Dermis blood vessel endothelial cell (primary cell): ENCODE data around the gene PAX2. TPM values are rescaled to one million over a fixed set of nuclear protein-coding genes. Genes with fewer than 3 reads are reported as not detected.

Experiments
- DNase-seq: peaks from one replicate; pipeline ENCODE4 v3.0.0; 2010
- total RNA-seq: library from RNA; depleted of rRNA; stranded (reverse); fragments of >200 nt; gene quantifications from 2 replicates; pipeline ENCODE4 v1.2.3, GENCODE V29; 2014

Gene PAX2
- total RNA-seq, 1 donor from 2014 or later = 0.51 TPM

GRCh38 chr10:100755821-100756220, 10.4 kb downstream of the PAX2 start:
- DNase-seq = no peak

DNA sequence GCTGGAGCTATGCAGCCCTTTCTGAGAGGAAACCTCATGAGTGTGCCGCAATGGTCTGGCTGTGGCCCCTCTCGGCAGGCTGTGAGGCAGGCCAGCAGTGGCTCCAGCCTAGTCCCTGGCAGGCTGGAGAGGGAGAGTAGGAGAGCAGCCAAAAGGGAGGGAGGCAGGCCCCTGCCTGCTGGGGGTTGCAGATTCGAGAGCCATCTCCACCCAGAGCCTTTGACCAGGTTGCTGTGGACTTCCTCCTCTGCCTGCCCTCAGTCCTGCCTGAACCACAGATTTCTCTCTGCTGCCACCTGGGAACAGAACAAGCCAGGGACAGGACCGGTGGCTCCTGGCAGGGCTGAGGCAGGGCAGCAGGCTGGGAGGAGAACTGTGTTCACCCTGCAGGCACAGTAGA, 13.9 kb downstream of the PAX2 start:
- no peak for DNase-seq

- DNase-seq = no peak
Measured at GRCh38 chr10:100760726-100761125, 15.3 kb downstream of the PAX2 start.

- no peak for DNase-seq
Measured at GRCh38 chr10:100761191-100761590, 15.8 kb downstream of the PAX2 start.

GRCh38 chr10:100763043-100763747, 17.8 kb downstream of the PAX2 start:
- DNase-seq = no peak

DNA sequence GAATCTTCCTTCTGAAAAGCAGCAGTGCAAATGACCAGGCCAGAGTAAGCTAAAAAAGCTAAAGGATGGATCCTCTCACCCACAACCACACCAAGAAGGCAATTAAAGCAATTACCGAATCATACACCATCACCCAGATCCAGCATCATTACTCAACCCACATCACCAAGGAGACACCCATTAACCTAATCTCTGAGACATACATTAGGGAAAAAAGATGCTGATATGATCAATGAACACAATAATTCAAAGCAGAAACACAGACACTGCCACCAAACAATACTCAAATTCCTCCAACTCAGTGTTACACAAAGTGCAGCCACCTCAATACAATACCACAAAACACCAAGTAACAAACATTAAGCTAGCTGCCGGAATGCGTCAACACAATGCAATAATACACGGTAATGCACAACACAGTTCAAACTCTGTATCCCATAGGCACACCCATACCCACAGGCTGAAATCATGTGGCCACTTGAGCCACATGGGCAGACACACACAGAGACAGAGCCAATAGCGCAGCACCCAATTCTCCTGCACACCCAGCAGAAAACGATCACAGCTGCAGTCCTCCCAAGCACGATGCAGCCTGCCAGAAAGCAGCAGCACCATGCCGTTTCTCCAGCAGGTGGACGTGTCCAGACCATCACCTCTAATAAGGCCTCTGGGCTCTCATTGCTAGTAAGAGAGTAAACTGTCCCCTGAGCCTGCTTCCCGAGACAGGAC, 21.5 kb downstream of the PAX2 start:
- no peak for DNase-seq

DNA sequence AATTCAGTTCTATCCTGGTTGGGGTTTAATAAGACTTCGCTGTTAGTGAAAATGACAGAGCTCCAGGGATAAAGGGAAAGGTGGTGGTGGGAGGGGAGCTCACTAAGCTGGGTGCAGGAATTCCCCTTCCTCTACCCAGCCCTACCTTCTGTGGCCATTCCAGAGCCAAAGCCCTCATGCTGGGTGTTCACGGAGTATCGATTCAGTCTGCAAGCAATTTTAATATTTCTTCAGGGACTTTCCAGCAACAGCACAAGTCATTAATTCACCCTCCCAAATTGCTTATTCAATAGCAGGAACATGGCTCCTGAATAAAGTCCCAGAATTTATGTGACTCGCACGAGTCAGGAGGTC, 22.0 kb downstream of the PAX2 start:
- DNase-seq = no peak

DNA sequence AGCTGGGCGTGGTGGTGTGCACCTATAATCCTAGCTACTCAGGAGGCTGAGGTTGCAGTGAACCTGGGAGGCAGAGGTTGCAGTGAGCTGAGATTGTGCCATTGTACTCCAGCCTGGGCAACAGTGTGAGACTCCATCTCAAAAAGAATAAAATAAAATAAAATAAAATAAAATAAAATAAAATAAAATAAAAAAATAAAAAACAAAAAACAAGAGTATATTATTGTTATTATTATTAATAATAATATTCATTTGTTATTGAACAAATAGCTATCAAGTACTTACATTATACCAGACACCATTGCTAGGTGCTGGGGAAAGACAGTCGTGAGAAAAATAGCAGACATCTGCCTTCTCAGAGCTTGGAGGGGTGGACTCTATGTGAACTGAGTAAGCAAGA, 24.1 kb downstream of the PAX2 start:
- DNase-seq = no peak

- DNase-seq = no peak
Measured at GRCh38 chr10:100773646-100774045, 28.3 kb downstream of the PAX2 start.

- no peak for DNase-seq
Measured at GRCh38 chr10:100774223-100774622, 28.8 kb downstream of the PAX2 start.

- DNase-seq = no peak
Measured at GRCh38 chr10:100774876-100775275, 29.5 kb downstream of the PAX2 start.

- DNase-seq = no peak
Measured at GRCh38 chr10:100775386-100775785, 30.0 kb downstream of the PAX2 start.

- DNase-seq = no peak
Measured at GRCh38 chr10:100775871-100776270, 30.5 kb downstream of the PAX2 start.

GRCh38 chr10:100776671-100777070, 31.3 kb downstream of the PAX2 start:
- DNase-seq = no peak

GRCh38 chr10:100779329-100779728, 33.9 kb downstream of the PAX2 start:
- no peak for DNase-seq

DNA sequence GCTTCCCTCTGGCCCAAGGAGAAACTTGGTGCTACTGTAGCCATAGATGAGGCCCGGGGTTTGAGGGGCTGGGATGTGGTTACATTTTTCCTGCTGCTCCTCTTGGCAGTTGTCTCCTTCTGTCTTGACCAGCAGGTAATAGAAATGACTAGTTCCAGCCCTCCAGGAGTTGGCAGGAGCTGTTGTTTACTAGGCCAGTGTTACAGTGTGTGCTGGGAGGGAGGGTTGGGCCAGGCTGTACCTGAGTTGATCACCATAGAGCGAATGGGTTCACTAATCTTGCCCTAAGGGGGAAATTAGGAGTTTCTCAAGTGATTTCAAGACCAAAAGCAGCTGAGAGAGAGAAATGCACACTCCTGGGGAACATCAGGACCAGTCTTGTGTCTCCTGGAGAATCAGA, 34.9 kb downstream of the PAX2 start:
- no peak for DNase-seq

DNA sequence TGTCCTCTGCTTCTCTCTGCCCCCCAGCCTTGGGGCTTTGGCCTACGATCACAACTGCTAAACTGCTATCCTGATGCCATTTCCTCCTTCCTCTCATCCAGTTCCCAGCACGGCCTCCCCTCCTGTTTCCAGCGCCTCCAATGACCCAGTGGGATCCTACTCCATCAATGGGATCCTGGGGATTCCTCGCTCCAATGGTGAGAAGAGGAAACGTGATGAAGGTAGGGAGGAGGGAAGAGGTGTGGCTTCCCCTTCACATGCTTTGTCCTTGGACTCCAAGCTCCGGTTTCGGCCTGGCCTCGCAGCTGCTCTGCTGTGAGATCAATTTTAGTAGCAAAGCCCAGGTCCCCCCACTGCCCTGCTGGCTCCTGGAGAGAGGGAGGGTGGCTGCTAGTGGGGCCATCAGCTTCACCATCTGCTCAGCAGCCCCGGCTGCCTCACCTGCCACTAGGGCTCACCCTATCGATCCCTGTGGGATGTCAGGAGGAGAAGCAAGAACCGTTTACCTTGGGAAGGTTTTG, 35.8 kb downstream of the PAX2 start:
- DNase-seq = no peak

GRCh38 chr10:100782461-100783244, 37.3 kb downstream of the PAX2 start:
- DNase-seq = no peak

GRCh38 chr10:100784126-100784525, 38.7 kb downstream of the PAX2 start:
- DNase-seq = no peak

- DNase-seq = no peak
Measured at GRCh38 chr10:100786591-100786990, 41.2 kb downstream of the PAX2 start.

DNA sequence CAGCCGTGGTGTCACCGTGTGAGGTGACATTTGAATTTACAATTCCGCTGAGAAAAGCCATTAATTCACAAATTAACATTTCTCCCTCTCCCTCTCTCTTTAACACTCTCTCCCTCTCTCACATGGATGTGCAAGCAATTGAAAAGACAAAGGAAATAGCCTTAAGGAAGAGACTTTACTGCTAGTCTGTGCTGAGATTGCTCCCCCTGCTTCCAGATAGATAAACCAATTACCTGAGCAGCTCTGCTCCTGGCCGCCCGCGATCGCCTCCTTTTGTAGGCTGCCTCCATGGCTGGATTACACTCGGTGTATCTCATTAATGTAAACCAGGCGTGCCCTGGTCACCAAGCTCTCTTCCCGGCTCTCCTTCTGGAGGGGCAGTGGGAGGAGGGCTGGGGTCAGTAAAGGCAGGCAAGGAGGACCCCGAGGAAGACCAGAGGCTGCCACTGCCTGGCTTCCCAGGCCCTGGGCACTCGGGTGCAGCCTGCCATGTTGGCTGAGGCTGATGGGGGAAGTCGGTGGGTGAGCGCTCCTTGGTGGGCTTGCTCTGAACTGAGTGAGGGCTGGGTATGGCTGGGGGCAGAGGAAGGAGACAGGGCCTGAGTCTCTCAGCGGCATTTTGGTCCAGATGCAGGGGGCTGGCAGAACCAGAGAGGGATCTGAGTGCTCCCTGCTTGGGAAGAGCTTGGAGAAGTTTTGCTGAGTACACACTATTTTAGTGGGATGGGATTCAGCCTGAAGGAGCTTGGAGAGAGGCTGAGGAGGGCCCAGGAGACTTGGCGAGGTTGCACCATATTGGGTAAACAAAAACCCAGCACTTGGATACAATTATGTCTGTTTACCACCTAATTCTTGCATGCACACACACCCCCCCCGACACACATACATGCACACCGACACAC, 42.9 kb downstream of the PAX2 start:
- DNase-seq = no peak

DNA sequence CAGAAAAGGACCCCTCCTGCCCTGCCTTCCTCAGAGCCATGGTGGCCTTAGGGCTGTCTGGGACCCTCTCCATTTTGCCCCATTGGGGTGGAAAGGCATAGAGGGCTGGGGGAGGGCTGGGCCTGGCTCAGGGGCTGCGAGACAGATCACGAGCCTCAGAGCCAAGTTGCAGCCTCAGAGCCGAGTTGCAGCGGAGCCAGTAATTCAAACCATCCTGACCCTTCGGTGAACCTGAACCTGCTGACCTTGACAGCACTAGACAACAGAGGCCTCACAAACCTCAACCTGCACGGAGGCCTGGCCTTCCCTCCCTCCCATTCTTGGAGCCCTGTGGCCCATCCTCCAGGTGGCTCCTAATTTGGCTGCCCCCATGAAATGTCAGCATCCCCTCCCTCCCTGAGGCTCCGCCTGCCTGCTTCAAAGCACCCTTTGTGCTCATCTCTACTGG, 45.4 kb downstream of the PAX2 start:
- no peak for DNase-seq
